NOMO-1 (cell line): ENCODE measurements around the gene CHCT1.
A peak's percentile ranks its signal among the peaks of the same experiment; 100 is the strongest.

ENCODE experiments used
- DNase-seq, 2 experiments: peaks; one replicate each; lab custom pipeline; 2025; ENCODE audit not compliant: unreplicated experiment in 2 of 2; lab: John Stamatoyannopoulos, UW

CHCT1 gene

GRCh38 chr17:60439501-60439900 is 17.2 kb downstream of the CHCT1 start:
- DNase-seq = peak in 1 of 2 experiments; percentile 57

DNA sequence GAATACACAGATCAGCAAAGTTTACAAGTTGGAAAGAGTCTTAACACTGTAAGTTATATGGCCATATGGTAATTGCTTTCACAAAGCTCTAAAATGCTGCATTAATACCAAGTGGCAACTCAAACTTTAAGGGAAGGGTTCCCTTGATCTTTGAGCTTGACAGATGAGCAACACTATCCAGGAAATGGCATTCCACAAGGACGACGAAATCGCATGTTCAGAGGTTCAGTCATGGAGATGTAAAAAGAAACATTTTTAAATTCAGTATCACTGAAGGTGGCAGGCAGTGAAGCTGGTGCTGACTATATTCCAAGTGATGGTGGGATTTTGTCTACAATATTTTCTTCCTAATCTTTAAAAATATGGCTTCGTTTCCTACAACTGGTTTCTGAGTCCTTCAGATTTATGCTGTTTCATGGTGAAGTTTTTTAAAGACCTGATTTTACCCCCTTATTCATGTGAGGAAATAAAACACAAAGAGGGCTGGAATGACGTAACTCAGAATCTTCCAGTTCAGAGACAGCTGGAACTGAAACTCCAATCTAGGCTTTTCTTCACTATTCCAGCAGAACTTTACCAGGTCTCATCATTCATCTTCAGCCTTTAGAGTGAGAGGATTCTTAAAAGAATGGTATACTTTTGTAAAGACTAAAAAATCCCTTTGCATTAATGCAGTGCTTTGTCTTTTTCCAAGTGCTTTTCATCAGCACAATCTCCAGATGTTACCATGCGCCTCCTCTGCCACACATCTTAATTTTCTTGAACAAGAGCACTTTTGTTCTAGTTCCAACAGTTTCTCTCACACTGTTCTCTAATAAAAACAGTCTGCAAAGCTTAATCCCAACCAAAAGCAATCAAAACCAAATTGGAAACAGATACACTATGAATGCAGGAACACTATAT is 20.2 kb downstream of the CHCT1 start:
- no peak for DNase-seq

DNA sequence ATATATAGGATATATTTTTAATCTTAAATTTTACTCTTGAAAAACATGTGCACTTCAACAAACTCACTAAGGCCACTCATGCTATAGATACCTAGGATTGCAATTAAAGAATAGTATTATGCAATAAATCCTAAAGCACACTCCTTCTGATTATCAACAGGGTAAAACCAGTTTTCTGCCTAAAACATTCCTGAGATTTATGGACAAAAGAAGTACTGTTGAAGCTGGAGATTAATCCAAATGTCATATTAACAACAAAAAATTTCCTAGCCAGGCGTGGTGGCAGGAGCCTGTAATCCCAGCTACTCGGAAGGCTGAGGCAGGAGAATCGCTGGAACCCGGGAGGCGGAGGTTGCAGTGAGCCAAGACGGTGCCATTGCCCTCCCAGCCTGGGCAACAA is 21.4 kb downstream of the CHCT1 start:
- DNase-seq = no peak

- no peak for DNase-seq
Observed at GRCh38 chr17:60445144-60445543, 22.9 kb downstream of the CHCT1 start.

GRCh38 chr17:60447375-60447774 is 25.1 kb downstream of the CHCT1 start:
- DNase-seq = no peak

GRCh38 chr17:60451071-60451470 is 28.8 kb downstream of the CHCT1 start:
- DNase-seq = no peak

- no peak for DNase-seq
Observed at GRCh38 chr17:60451965-60452364, 29.7 kb downstream of the CHCT1 start.

- DNase-seq = no peak
Observed at GRCh38 chr17:60455378-60455777, 33.1 kb downstream of the CHCT1 start.

DNA sequence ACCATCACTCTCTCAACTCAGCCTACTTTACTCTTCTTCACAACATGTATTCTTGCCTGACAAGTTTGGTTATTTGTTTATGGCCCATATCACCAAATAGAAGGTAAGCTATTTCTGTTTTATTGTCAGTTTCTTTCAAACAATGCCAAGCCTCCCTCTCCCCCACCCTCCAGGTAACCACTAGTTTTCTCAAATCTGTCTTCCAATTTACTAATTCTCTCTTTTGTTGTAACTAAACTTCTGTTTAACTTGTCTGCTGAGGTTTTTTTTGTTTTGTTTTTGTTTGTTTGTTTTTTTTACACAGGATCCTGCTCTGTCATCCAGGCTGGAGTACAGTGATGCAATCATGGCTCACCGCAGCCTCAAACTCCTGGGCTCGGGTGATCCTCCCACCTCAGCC is 34.9 kb downstream of the CHCT1 start:
- no peak for DNase-seq

- DNase-seq = no peak
Observed at GRCh38 chr17:60461584-60461983, 39.3 kb downstream of the CHCT1 start.

GRCh38 chr17:60463157-60463835 is 41.0 kb downstream of the CHCT1 start:
- no peak for DNase-seq

GRCh38 chr17:60464343-60464742 is 42.1 kb downstream of the CHCT1 start:
- DNase-seq = no peak

DNA sequence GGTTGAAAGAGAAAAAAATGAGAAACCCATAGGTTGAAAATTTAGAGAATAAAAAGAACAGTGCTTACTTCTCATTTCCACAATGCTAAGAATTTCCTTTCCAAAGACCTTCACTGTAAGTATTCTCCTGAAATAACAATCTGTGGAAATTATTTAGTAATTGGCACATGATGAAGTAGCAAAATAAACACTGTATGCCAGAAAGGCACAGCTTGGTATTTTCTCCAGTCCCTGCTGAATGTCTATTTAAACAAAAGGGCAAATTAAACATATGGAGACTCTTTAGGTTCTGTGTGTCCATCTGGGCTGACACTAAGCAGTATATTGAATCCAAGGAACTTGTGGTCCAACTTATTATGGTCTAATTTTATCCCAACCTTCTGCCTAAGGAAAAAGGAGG is 46.1 kb downstream of the CHCT1 start:
- DNase-seq = no peak

GRCh38 chr17:60471451-60471850 is 49.2 kb downstream of the CHCT1 start:
- DNase-seq = no peak

- no peak for DNase-seq
Observed at GRCh38 chr17:60472449-60472848, 50.2 kb downstream of the CHCT1 start.

GRCh38 chr17:60473788-60474187 is 51.5 kb downstream of the CHCT1 start:
- no peak for DNase-seq
